GM21737 (cell line): Measurements from ENCODE around the gene RAB1A.
"Not testable (repeated sequence)": the region's sequence is repeated elsewhere in the genome, so short reads cannot be mapped to it uniquely, and the experiment has no call there.

Source experiments
- ATAC-seq: cut with Tn5 transposase; IDR thresholded peaks from one replicate; pipeline ENCODE4 v1.9.1; 2021; ENCODE audit warnings: mild to moderate bottlenecking, moderate library complexity; ENCODE audit not compliant: unreplicated experiment

Gene RAB1A

DNA sequence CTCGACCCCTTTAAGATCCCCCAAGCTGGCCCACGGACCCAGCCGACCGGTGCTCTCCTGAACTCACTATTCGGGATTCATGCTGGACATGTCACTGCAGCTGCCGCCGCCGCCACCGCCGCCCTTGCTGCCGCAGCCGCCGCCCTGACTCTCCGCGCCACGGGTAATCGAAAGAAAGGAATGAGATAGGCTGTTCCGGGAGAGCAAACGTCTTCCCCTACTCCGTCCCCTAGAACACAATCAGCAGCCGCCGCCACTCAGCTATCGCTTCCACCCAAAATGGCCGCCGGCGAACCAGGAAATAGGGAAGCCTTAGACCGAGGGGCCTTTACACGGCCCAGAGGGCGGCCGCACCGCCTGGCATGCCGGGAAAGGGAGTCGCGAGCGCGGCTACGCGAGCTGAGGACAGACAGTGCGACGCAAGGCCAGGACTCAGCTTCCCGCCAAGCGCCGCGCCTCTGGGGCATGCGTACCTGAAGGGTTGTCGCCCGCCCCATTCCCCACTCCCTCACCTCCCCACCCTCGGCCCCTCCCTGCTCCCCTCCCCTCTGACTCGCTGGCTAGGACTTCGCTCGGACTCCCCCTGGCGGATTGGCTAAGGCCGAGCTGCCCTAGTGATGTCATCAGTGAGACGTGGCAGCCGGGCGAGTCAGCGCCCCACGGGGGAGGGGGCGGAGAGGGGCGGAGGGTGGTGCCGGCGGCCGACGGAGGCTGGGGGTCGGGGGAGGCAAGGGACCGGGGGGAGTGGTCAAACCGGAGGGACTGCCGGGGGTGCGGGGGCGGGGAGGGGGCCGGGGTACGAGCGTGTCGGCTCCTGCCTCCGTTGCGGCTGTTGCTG lies at the start of gene RAB1A:
Gene RAB1A (minus strand): TSS at position 281 of the 838 bp plus-strand sequence. CDS start 191 bp downstream, at position 90.
- peak; percentile 92 for ATAC-seq

DNA sequence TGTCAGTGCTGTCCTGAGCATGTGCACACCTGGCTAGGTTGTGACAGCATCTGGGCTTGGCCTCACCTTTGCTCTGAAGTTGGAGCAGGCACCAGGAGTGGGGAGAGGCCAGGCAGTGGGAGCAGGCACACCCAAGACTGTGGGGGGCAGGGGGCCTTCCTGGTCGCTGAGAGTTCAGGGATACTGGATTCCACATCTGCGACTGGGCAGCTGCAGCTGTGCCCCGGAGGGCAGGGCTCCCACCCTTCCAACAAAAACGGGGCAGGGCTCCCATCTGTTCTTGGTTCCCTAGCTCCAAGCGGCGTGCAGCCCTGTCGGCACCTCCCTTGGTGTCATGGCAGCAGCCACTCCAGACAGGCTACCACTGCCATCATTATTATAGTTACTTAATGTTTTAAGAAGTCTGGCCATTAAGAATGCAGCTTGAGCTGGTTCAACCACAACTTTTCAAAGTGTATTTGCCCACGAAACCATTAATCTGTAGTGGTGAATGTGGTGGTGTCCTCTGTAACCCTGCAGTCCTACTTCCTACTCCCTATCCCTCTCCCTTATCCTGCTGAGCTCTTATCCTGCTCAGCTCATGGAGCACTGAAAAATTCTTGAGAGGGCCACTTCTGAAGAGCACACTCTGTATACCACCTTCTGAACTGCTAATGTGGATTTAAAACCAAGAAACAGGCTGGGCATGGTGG lies 48.0 kb upstream of the RAB1A start:
- no peak for ATAC-seq

DNA sequence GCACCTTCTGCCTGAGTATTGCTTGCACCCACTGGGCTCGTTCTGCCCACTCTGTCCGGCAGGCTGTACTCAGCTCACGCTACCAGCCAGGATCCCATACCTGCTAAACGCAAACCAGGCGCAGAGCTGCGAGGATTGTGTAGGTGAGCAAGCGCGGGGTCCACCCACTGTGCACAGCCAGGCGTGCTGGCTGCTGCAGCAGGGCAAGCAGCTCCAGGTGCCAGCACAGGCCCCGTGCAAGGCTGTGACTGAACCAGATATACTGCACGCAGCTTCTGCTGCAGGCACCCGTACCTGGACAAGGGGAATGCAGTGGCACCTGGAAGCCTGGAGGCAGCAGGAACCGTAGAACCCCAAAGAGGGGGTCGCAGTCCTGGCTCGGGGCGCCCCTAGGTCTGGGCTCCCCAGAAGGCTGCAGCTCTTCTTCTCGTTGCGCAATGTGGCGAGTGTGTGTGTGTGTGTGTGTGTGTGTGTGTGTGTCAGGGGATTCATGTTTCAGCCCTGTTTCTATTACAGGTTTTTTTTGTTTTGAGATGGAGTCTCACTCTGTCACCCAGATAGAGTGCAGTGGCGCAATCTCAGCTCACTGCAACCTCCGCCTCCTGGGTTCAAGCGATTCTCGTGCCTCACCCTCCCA lies 46.1 kb upstream of the RAB1A start:
- no peak for ATAC-seq

DNA sequence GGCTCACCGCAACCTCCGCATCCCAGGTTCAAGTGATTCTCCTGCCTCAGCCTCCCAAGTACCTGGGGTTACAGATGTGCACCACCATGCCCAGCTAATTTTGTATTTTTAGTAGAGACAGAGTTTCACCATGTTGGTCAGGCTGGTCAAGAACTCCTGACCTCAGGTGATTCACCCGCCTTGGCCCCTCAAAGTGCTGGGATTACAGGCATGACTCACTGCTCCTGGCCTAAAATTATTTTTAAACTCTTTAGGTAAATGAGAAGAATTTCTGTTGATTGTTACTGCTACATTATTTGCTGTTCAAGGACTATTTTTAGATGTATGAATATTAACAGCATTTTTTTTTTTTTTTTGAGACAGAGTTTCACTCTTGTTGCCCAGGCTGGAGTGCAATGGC lies 44.1 kb upstream of the RAB1A start:
- not testable (repeated sequence) for ATAC-seq

DNA sequence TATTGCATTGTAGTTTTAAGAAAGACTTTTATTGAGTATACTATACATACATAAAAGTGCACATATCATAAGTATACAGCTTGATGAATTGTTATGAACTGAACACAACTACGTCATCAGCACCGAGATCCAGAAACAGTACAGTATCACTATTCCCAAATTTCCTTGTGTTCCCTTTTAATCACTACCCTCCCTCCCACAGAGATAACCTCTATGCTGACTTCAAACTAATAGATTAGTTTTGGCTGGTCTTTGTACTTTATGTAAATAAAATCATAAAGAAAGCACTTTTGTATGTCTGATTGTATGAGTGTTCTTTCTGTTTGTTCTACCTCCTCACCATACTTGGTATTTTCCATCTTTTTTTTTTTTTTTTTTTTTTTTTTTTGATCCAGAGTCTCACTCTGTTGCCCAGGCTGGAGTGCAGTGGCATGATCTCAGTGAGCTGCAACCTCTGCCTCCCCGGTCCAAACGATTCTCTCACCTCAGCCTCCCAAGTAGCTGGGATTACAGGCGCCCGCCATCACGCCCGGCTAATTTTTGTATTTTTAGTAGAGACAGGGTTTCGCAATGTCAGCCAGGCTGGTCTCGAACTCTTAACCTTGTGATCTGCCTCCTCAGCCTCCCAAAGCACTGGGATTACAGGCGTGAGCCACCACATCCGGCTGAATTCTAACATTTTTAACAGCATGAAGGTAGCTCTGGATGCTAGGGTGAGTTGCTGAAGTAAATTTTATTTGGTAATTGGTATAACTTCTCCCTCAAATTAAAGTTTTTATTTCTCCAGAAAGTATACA lies 43.3 kb upstream of the RAB1A start:
- no peak for ATAC-seq

DNA sequence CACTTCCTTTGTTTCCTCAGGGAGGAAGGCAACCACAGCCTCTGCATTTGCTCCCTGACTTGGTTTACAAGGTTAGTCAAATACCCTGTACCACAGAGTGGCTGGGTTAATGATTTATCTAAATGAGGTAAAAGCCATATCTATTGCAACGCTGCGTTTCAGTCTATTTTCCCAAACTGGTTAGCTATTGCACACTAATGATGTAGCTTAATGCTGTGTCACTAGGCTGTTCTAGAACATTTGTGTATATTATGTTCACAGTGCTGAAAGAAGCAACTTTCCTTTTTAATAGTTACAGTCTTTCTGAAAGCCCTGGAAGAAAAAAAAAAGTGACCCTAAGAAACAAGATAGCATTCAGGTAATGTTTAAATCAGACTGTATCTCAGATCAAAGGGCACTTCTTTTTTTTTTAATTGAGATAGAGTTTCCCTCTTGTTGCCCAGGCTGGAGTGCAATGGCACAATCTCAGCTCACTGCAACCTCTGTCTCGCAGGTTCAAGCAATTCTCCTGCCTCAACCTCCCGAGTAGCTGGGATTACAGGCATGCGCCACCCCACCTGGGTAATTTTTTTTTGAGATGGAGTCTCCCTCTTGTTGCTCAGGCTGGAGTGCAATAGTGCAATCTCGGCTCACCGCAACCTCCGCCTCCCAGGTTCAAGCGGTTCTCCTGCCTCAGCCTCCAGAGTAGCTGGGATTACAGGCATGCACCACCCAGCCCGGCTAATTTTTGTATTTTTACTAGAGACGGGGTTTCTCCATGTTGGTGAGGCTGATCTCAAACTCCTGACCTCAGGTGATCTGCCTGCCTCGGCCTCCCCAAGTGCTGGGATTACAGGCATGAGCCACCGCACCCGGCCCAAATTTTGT lies 40.9 kb upstream of the RAB1A start:
- not testable (repeated sequence) for ATAC-seq

DNA sequence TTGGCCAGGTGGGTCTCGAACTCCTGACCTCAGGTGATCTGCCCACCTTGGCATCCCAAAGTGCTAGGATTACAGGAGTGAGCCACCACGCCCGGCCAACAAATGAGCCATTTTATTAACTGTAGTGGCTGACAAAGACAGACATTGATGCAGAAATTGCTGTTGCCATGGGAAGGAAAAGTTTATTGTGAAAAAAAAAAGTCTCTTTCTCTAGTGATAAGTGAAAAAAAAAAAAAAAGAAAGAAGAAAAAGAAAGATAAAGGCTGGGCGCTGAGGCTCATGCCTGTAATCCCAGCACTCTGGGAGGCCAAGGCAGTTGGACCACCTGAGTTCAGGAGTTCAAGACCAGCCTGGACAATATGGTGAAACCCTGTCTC lies 39.8 kb upstream of the RAB1A start:
- no peak for ATAC-seq

DNA sequence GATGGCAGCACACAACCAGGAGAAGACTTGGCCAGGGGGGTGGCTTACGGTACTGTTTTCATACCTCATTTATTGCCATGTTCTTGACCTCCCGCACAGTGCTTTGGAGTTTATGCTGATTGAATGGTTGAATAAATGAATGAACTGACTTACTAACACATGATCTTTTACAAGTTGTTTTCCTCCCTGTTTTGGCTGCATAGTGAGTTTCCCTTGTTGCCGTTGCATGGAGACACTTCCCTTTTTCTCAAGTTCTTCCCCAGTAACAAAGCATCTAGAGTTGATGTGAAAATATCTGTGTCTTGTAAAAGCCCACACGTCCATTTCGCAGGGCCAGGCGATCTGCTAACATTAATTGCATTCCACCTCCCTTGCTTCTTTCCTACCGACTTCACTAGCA lies 35.7 kb upstream of the RAB1A start:
- no peak for ATAC-seq

DNA sequence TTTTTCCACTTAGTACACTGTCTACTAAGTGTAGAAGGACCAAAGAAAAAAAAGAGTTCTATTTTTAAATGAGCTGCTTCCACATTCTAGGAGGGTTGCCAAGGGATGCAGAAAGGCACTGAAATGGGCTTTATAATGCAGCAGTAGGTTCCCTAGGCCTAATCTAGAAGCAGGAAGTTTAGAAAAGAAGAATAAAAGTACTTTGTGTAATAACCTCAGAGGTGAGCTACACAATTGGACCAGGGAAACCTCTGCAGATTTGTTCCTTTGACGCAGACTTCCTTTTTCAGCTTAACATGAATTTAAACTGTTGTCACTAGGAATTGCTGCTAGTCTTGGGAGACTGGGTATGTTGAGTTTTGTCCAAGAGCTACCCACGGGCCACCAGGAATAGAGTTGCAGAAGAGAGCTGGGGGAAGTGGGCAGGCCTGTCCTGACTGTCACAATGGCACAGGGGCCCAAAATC lies 34.6 kb upstream of the RAB1A start:
- ATAC-seq = no peak

DNA sequence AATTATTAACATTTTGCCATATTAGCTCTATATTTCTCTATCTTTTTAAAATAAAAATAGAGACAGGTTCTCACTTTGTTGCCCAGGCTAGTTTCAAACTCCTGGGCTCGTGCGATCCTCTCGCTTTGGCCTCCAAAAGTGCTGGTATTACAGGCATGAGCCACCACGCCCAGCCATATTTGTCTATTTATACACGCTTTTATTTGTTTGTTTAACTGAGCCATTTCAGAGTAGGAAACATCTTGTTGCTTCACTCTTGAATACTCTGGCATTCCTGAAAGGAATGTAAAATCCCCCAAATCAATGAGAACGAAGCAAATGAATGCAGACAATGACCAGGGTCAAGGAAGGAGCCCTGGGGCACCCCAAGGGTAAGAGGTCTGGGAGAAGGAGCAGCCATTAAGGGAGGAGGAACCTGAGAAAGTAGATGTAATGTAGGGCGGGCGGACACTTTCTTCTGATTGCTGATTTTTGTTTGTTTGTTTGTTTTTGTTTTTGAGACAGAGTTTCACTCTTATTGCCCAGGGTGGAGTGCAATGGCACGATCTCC lies 31.7 kb upstream of the RAB1A start:
- no peak for ATAC-seq

DNA sequence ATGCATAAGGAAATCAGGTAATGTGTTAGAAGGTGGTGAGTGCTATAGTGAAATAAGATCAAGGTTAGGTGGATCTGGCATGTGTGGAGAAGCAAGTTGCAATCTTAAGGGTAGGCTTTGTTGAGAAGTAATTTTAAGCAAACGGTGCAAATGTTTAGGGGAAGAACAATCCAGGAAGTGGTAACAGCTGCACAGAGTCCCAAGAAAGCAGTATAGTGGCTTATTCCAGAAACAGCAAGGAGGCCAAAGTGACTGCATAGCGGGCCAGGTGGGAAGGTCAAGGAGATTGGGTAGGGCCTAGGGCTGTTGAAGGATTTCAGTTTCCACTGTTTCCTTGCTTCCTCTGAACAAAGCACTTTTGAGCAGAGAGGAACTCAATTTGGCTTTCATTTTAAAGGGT lies 30.0 kb upstream of the RAB1A start:
- no peak for ATAC-seq

DNA sequence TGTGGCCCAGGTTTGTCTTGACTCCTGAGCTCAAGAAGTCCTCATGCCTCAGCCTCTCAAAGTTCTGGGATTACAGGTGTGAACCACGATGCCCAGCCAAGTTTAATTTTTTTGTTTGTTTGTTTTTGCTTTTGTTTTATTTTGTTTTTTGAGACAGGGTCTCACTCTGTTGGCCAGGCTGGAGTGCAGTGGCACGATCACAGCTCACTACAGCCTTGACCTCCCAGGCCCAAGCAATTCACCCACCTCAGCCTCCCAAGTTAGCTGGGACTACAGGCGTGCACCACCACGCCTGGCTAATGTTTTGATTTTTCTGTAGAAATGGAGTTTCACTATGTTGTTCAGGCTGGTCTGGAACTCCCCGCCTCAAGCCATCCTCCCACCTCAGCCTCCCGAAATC lies 29.4 kb upstream of the RAB1A start:
- ATAC-seq = no peak

DNA sequence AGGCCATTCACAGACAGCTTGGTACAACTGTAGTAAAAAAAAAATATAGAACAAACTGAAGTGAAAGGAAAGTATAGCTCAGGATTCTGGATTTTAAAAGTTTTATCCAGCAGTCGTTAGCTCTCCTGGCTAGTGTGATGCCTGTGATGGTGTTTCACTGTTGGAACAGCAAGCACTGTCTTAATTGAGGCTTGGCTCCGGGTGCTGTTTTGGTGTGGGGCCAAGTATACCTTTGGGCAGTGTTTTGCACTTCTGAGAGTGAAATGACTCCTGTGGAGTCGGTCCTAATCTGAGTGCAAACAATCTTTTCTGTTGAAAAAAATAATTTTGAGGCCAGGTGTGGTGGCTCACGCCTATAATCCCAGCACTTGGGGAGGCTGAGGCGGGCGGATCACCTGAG lies 28.7 kb upstream of the RAB1A start:
- ATAC-seq = no peak

DNA sequence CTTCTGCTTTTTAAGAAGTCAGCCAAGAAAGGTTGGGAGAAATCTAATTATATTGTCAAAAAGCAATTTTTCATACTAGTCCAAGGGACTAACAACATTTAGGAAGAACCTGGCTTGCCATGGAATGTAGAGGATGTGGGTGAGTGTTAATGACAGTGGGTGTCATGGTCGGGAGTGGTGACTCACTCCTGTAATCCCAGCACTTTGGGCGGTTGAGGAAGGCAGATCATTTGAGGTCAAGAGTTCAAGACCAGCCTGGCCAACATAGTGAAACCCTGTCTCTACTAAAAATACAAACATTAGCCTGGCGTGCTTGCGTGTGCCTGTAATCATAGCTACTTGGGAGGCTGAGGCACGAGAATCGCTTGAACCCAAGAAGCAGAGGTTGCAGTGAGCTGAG lies 27.9 kb upstream of the RAB1A start:
- ATAC-seq = not testable (repeated sequence)

DNA sequence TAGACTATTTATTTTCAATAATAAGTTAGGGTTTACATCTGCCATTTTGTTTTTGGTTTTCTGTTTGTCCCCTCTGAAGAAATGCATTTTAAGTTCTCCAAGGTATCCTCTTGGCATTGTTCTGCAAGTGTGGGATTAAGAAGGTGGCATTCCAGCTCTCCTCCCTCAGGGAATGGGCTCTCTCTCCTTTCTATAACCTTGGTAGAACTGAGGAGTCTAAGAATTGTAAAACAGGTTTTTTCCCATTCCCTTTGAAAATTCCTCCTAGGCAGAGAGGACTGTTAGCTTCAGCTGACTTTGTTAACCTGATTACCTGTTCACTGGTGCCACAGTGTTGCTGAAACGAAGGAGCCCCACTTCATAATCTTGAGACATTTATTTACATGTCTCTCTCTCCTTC lies 26.1 kb upstream of the RAB1A start:
- no peak for ATAC-seq

DNA sequence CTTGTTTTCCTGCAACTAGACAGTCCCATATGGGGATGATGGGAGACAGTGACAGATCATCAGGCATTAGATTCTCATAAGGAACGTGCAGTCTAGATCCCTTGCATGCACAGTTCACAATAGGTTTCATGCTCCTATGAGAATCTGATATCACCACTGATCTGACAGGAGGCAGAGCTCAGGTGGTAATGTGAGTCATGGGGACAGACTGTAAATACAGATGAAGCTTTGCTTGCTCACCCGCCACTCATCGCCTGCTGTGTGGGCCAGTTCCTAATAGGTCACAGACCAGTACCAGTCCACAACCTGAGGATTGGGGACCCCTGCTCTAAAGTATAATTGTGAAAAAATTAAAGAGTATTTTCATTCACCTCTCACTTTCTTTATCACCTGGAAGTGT lies 23.6 kb upstream of the RAB1A start:
- ATAC-seq = no peak

DNA sequence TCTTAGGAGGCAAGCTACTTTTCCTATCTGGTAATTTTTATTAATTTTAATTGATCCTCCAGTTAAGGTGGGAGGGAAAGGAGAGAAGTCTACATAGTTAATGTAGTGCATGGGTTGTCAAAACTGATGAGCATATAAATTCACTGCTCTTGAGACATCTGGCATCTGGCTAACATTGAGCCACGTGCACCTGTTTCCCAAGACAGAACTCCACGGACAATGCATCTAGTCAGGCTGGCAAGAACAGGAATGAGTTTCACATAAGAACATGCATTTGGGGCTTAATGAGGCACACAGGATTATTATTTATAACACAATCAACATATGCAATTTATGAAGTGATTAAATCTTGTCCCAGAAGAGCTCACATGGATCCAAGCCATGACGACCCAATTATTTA lies 16.2 kb upstream of the RAB1A start:
- ATAC-seq = no peak

DNA sequence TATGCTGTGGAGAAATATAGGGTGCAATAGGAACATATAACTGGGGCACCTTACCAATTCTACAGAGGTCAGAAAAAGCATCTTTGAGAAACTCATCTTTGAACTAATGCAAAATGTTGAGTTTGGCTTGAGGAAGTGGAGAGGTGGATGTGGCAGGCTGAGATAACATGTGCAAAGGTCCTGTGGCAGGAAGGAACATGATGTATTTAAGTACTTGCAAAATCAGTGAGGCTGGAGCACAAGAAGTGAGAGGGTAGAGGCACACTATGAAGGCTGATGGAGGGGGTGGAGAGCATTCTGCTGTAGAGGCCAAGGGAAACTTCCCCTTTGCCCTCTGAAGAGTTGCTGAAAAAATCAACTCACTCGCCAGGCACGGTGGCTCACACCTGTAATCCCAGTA lies 14.7 kb upstream of the RAB1A start:
- ATAC-seq = no peak

DNA sequence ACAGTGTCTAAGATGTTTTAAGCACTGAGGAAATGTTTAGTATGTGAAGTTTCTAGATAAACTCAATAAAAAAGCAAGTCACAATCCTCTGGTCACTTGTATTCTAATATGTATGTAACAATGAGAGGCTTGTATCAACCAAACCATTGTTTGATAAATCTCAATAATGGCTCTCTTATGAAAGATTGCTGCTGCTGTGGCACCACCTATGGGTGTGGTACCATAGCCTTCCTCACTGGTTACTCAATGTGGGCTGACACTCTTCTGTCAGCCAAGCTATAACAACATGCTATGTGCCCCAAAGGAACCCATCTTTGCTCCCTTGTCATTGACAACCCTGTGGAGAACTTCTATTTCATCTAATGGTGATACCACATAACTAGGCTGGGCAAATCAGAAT lies 12.6 kb upstream of the RAB1A start:
- no peak for ATAC-seq
